PC-3 (cell line): ENCODE results near the gene IL1RAPL1.

ENCODE experiments used
- CTCF ChIP-seq: fragments of 300-600 bp; sonication (generic); conservative IDR thresholded peaks from 2 replicates; pipeline ENCODE4 v1.5.1; 2017; ENCODE audit warnings: antibody characterized with exemption, low read depth, mild to moderate bottlenecking, low read length
- EZH2 ChIP-seq: fragments of 300-600 bp; sonication (generic); IDR thresholded peaks from one replicate; pipeline ENCODE4 v1.6.1; 2017; ENCODE audit warnings: antibody characterized with exemption, mild to moderate bottlenecking, low read length; ENCODE audit not compliant: unreplicated experiment

- TF ChIP-seq CTCF, result no peak
- no peak for TF ChIP-seq EZH2
Observed at GRCh38 chrX:28638775-28639174, 51.5 kb downstream of the IL1RAPL1 start.
